ENCODE results near the gene UBE2K. TPM values are rescaled to one million over a fixed set of nuclear protein-coding genes. Genes with fewer than 3 reads are reported as not detected.

Gene UBE2K
- total RNA-seq, 1 experiment from 2014 or later, result 38.9 TPM

GRCh38 chr4:39823191-39823590, 125.3 kb downstream of the UBE2K start:
- CTCF ChIA-PET, result no interaction called here
- peaks cover 17% of the 10 kb centered on the region for H3K4me1 ChIP-seq (ENCODE audit: insufficient read depth, low read length)
- BruUV-seq (replicated peaks), result no TSS peak
- H3K36me3 ChIP-seq (ENCODE audit: low read depth, low read length), result peaks cover 6% of the 10 kb centered on the region; the same call in 1 of the 2 replicates
- no peaks in the 10 kb centered on the region for H3K27me3 ChIP-seq (ENCODE audit: low read length)
- TF ChIP-seq EZH2 (IDR thresholded peaks at IDR 0.05; ENCODE audit: low read length, unreplicated experiment) (no peak), EZH2phosphoT487 (IDR thresholded peaks at IDR 0.05; ENCODE audit: borderline replicate concordance, low read length) (no peak), CTCF (conservative IDR thresholded peaks at IDR 0.05; ENCODE audit: low read depth, low read length) (no peak)
- H3K9ac ChIP-seq (ENCODE audit: low read length), result no peak overlapping the region
- no peaks in the 10 kb centered on the region for H3K79me2 ChIP-seq (ENCODE audit: low read length)
- H4K20me1 ChIP-seq (ENCODE audit: low read length), result no peaks in the 10 kb centered on the region
- H3K27ac ChIP-seq (ENCODE audit: low read length), result no peak overlapping the region
- H3K4me3 ChIP-seq (ENCODE audit: low read length), result no peak overlapping the region
- no peaks in the 10 kb centered on the region for H3K9me2 ChIP-seq (replicated peaks; ENCODE audit: low read length)
- no peak overlapping the region for H2AFZ ChIP-seq (ENCODE audit: low read length)
- H3F3A ChIP-seq (ENCODE audit: low read length, unreplicated experiment), result no peaks in the 10 kb centered on the region
- intact Hi-C loops (cut with micrococcal nuclease), result loop anchor here (10.0 kb wide), 1 partner anchor 128 kb away; the partner anchor contains the start of gene UBE2K
- POLR2A ChIA-PET (ENCODE audit: unreplicated experiment), result no interaction called here
- no peaks in the 10 kb centered on the region for H3K9me3 ChIP-seq (ENCODE audit: low read length)
- DNase-seq (no peak), ATAC-seq (no peak)
- no peak overlapping the region for H3K4me2 ChIP-seq (ENCODE audit: low read length)

GRCh38 chr4:39825090-39825489, 127.2 kb downstream of the UBE2K start:
- Histone ChIP-seq H2AFZ (ENCODE audit: low read length) (no peak overlapping the region), H3K4me2 (ENCODE audit: low read length) (peak overlapping the region; percentile 51), H3K9ac (ENCODE audit: low read length) (0 out of 2 replicates have a peak overlapping the region, but pooled peaks have one; percentile 17), H3K9me2 (replicated peaks; ENCODE audit: low read length) (no peaks in the 10 kb centered on the region), H3K4me1 (ENCODE audit: insufficient read depth, low read length) (peaks cover 17% of the 10 kb centered on the region), H3F3A (ENCODE audit: low read length, unreplicated experiment) (no peaks in the 10 kb centered on the region), H4K20me1 (ENCODE audit: low read length) (no peaks in the 10 kb centered on the region), H3K79me2 (ENCODE audit: low read length) (no peaks in the 10 kb centered on the region), H3K36me3 (ENCODE audit: low read depth, low read length) (peaks cover 6% of the 10 kb centered on the region; the same call in 1 of the 2 replicates), H3K27me3 (ENCODE audit: low read length) (no peaks in the 10 kb centered on the region), H3K4me3 (ENCODE audit: low read length) (no peak overlapping the region), H3K9me3 (ENCODE audit: low read length) (no peaks in the 10 kb centered on the region), H3K27ac (ENCODE audit: low read length) (peak overlapping the region; percentile 63; the same call in 1 of the 2 replicates)
- no TSS peak for BruUV-seq (replicated peaks)
- POLR2A ChIA-PET (ENCODE audit: unreplicated experiment), result interaction anchor here (0.6 kb wide), 1 partner anchor 79 kb away, joined by 4 read pairs; no protein-coding TSS in a partner anchor
- TF ChIP-seq EZH2 (IDR thresholded peaks at IDR 0.05; ENCODE audit: low read length, unreplicated experiment), result no peak
- no peak for TF ChIP-seq CTCF (conservative IDR thresholded peaks at IDR 0.05; ENCODE audit: low read depth, low read length)
- no peak for TF ChIP-seq EZH2phosphoT487 (IDR thresholded peaks at IDR 0.05; ENCODE audit: borderline replicate concordance, low read length)
- no peak for DNase-seq
- ATAC-seq, result no peak
- CTCF ChIA-PET, result no interaction called here
- intact Hi-C loops (cut with micrococcal nuclease), result loop anchor here (10.0 kb wide), 1 partner anchor 130 kb away; the partner anchor contains the start of gene UBE2K

DNA sequence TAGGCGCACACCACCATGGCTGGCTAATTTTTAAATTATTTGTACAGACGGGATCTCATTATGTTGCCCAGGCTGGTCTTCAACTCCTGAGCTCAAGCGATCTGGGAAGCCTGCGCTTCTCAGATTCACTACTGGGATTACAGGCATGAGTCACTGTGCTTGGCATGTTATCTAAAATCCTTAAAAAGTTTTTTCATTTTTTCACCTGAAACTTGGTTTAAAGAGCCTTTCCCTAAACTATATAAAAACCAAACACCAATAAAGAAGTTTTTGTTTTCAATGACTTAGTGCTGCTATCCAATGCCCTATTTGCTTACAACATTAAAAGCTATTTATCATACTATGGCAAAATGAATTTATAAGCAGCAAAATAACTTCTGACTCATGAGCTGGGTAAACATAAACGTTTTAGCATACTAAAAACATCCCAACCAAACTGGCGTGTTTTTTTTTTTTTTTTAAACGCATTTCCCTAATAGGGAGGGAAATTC, 127.8 kb downstream of the UBE2K start:
- Histone ChIP-seq H3K27me3 (ENCODE audit: low read length) (no peaks in the 10 kb centered on the region), H3K4me2 (ENCODE audit: low read length) (peak overlapping the region; percentile 51), H3K9me2 (replicated peaks; ENCODE audit: low read length) (no peaks in the 10 kb centered on the region), H3K9ac (ENCODE audit: low read length) (0 out of 2 replicates have a peak overlapping the region, but pooled peaks have one; percentile 17), H2AFZ (ENCODE audit: low read length) (no peak overlapping the region), H3K4me1 (ENCODE audit: insufficient read depth, low read length) (peaks cover 17% of the 10 kb centered on the region), H4K20me1 (ENCODE audit: low read length) (no peaks in the 10 kb centered on the region), H3K36me3 (ENCODE audit: low read depth, low read length) (peaks cover 6% of the 10 kb centered on the region; the same call in 1 of the 2 replicates), H3K4me3 (ENCODE audit: low read length) (no peak overlapping the region), H3F3A (ENCODE audit: low read length, unreplicated experiment) (no peaks in the 10 kb centered on the region), H3K79me2 (ENCODE audit: low read length) (no peaks in the 10 kb centered on the region), H3K27ac (ENCODE audit: low read length) (peak overlapping the region; percentile 63), H3K9me3 (ENCODE audit: low read length) (no peaks in the 10 kb centered on the region)
- peak; percentile 65 for DNase-seq
- no peak for TF ChIP-seq EZH2phosphoT487 (IDR thresholded peaks at IDR 0.05; ENCODE audit: borderline replicate concordance, low read length)
- POLR2A ChIA-PET (ENCODE audit: unreplicated experiment), result interaction anchor here (0.6 kb wide), 2 partner anchors 80 to 287 kb away, joined by 4 to 5 read pairs; no protein-coding TSS in a partner anchor
- ATAC-seq, result peak; percentile 89
- BruUV-seq (replicated peaks), result no TSS peak
- intact Hi-C loops (cut with micrococcal nuclease), result loop anchor here (10.0 kb wide), 1 partner anchor 131 kb away; the partner anchor contains the start of gene UBE2K
- CTCF ChIA-PET, result interaction anchor here (0.6 kb wide), 1 partner anchor 153 kb away, joined by 7 read pairs; no protein-coding TSS in a partner anchor

Other genes starting within 250 kb of the UBE2K start
- 1,291 and 1,298 TPM in 2 replicates for gene RPL9, start 239.2 kb upstream of the UBE2K start, total RNA-seq (2014; rRNA removed)
- gene LIAS, start 239.1 kb upstream of the UBE2K start, total RNA-seq (2014; rRNA removed), result 6.6 and 8.3 TPM in 2 replicates
- 50.0 and 53.4 TPM in 2 replicates for gene UGDH, start 170.7 kb upstream of the UBE2K start, total RNA-seq (2014; rRNA removed)
- 3.3 and 4.8 TPM in 2 replicates for gene SMIM14, start 59.3 kb upstream of the UBE2K start, total RNA-seq (2014; rRNA removed)

All from PC-3 (cell line).